Coronary artery (tissue), 2 donors: ENCODE measurements around the gene PLGLB1.
"Not testable (repeated sequence)": the region's sequence is repeated elsewhere in the genome, so short reads cannot be mapped to it uniquely, and the experiment has no call there.

Experiments
- DNase-seq: peaks from one replicate; pipeline ENCODE4 v3.0.0-alpha.2; 2017; ENCODE audit warnings: low spot score
- H3K27ac ChIP-seq, 2 donors: fragments of 200-600 bp; sonication (generic); one replicate each; pipeline ENCODE4 v1.5.1; 2016 to 2019
- H3K4me3 ChIP-seq: fragments of 200-600 bp; sonication (generic); 2 replicates; pipeline ENCODE4 v1.5.1; 2016; ENCODE audit warnings: mild to moderate bottlenecking, moderate library complexity

The PLGLB1 gene

DNA sequence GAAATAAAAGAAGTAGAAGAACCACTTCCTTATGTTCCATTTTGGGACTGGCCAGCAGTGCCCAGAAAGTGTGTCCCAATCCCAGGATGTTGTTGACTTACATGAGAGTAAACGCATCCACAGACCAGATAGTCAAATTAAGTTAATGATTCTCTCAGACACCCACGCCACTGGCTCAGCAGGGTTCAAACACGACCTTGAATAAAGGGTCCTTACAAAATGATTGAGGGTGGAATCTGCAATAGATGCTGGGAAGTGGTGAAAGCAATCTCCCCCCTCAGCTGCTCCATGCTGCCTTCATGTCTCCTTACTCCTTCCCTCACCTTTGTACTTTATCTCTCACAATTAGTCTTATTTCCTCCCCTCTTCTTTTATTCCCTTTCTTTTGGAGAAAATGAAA is at the start of gene PLGLB1:
Gene PLGLB1 (minus strand): TSS at position 101 of the 400 bp plus-strand sequence. CDS start 61 bp downstream, at position 40.
- not testable (repeated sequence) for H3K27ac ChIP-seq, H3K4me3 ChIP-seq, DNase-seq

GRCh38 chr2:87064305-87064704 is 42.7 kb upstream of the PLGLB1 start:
- DNase-seq, H3K4me3 ChIP-seq, H3K27ac ChIP-seq: not testable (repeated sequence)

GRCh38 chr2:87063431-87063830 is 41.8 kb upstream of the PLGLB1 start:
- not testable (repeated sequence) for DNase-seq, H3K27ac ChIP-seq, H3K4me3 ChIP-seq

- not testable (repeated sequence) for H3K4me3 ChIP-seq, DNase-seq, H3K27ac ChIP-seq
Observed at GRCh38 chr2:87061519-87061918, 39.9 kb upstream of the PLGLB1 start.

GRCh38 chr2:87057606-87058005 is 36.0 kb upstream of the PLGLB1 start:
- not testable (repeated sequence) for H3K27ac ChIP-seq, H3K4me3 ChIP-seq, DNase-seq

- H3K4me3 ChIP-seq, DNase-seq, H3K27ac ChIP-seq: not testable (repeated sequence)
Observed at GRCh38 chr2:87056843-87057242, 35.2 kb upstream of the PLGLB1 start.

DNA sequence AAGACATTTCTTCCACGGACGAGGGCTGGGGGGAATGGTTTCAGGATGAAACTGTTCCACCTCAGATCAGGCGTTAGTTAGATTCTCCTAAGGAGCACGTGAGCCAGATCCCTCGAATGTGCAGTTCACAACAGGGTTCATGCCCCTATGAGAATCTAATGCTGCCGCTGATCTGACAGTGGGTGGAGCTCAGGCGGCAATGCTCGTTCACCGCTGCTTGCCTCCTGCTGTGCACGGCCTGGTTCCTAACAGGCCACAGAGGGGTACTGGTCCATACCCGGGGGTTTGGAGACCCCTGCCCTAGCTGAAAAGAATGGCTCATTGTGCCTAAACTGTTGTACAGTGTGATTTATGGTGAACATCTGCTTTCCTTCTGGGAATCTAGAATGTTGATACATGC is 34.8 kb upstream of the PLGLB1 start:
- not testable (repeated sequence) for H3K4me3 ChIP-seq, H3K27ac ChIP-seq, DNase-seq

DNA sequence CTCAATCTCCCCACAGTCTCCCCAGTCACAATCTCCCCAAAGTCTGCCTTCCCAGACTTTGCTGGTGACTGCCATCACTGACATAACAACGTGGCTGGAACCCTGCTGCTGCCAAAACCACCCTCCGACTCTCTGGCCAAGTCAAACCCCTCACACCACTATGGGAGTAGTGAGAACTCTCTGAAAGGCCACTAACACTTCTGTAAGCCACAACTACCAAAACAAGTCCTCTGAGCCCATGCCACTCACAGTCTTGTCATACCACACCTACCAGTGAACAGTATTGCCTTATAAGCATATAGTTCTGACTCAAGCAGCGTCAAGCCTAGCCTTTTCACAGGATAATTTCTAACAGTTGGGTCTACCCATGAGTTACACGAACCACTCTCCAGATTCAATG is 32.7 kb upstream of the PLGLB1 start:
- H3K4me3 ChIP-seq, H3K27ac ChIP-seq, DNase-seq: not testable (repeated sequence)

DNA sequence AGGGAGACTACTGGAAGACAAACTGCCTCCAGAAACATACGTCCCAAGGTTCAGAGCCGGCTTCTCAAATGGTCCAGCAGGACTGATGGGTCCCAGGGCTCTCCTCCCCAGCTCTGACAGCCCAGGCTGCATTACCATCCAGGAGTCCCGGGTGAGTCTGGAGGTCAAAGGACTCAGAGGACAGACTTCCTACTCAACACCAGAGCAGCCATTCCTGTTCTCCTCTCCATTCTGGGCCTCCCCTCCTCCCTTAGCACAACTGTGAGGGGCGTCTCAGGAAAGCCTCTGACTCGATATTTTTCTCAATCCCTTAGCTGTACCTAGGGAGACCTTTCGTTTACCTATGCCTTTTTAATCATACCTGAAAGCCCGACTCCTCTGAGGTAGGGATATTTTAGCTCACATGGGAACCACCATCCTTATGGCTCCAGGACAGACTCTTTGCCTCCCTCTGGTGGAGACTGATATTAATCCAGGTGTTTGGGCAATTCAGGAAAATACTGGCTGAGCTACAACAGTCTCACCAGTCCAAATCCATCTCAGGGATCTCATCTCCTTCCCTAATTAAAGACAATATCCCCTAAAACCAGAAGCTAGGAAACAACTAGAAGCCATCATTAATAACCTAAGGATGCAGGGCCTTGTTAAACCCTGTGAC is 19.8 kb upstream of the PLGLB1 start:
- H3K27ac ChIP-seq, DNase-seq, H3K4me3 ChIP-seq: not testable (repeated sequence)

- DNase-seq, H3K27ac ChIP-seq, H3K4me3 ChIP-seq: not testable (repeated sequence)
Observed at GRCh38 chr2:87028607-87029006, 7.0 kb upstream of the PLGLB1 start.

DNA sequence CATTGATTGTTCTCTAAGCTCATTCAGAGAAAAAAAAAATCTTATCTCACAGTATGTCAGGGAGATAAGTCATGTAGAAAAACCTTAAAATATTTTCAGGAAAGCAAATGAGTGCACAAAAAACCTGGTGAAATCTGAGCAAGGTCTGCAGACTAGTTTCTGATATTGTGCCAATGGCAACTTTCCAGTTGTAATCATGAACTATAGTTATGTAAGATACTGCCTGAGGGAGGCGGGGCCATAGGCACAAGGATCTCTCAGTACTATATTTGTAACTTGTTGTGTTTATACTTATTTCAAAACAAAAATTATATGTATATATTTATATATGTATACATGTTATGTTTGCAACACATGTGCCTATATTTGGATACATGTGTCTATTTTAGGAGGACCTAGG is 5.2 kb upstream of the PLGLB1 start:
- H3K27ac ChIP-seq, DNase-seq: not testable (repeated sequence)

GRCh38 chr2:87025927-87026326 is 4.3 kb upstream of the PLGLB1 start:
- not testable (repeated sequence) for H3K4me3 ChIP-seq, DNase-seq, H3K27ac ChIP-seq

More for the DNA sequence above, 5.2 kb upstream of the PLGLB1 start:
- H3K4me3 ChIP-seq: not testable (repeated sequence)

DNA sequence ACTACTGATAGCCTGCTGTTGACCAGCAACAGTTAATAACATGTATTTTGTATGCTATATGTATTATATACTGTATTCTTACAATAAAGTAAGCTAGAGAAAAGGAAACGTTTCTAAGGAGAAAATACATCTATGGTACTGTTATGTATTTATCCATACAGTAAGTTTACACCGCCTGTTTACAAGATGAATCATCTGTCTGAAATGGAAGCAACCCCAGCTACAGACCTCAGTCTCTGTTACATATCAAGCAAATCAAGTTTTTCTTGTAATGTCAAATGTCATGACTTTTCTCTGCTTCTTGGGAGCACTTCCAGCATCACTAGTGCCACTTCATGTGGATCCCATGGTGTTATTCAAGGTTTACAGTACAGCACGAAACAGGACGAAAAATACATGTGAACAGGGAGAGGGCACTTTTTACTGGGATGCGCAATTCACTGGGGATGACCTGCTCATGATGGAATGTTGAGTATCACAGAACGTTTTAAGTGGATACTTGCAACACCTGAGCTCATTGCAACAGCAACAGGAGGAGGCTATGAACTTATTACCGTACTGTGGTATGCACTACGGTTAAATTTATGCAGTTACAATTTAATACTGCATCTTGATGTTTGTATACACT is 2.5 kb upstream of the PLGLB1 start:
- H3K27ac ChIP-seq, DNase-seq, H3K4me3 ChIP-seq: not testable (repeated sequence)

DNA sequence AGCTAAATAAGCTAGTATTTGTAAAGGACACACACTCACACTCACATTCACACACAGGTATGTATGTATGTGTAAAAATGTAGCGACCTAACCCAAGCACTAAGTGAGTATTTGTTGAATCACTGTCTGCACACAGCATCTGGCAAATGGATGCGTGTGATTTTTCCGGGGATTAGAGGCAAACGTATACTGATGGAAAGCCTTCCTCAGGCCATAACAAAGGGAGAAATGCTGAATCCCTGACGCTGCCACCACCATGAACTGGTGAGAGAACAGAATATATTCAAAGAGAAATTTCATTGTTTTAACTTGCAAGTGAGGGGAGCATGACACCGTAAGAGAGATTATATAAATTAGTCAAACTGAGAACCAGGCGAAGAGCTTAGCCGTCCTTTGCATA is 601 bp downstream of the PLGLB1 start:
- not testable (repeated sequence) for H3K27ac ChIP-seq, H3K4me3 ChIP-seq, DNase-seq

DNA sequence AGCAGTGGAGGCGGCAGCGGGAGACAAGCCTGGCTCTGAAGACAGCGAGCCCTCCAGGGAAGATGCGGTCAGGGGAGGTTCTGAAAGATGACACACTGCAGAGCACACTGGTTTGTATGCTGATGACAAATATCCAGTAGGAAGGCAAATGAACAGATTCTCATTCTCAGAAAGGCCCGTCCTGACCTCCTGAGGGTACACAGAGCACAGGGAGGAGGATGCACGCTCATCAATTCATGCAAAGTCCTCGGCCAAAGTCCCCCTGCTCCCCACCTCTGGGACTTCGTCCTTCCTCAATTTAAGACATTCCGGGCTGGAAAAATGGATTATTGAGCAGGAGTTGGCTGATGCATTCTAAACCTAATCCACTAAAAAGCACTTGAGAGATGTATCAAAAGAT is 2.6 kb downstream of the PLGLB1 start:
- not testable (repeated sequence) for H3K4me3 ChIP-seq, H3K27ac ChIP-seq, DNase-seq

DNA sequence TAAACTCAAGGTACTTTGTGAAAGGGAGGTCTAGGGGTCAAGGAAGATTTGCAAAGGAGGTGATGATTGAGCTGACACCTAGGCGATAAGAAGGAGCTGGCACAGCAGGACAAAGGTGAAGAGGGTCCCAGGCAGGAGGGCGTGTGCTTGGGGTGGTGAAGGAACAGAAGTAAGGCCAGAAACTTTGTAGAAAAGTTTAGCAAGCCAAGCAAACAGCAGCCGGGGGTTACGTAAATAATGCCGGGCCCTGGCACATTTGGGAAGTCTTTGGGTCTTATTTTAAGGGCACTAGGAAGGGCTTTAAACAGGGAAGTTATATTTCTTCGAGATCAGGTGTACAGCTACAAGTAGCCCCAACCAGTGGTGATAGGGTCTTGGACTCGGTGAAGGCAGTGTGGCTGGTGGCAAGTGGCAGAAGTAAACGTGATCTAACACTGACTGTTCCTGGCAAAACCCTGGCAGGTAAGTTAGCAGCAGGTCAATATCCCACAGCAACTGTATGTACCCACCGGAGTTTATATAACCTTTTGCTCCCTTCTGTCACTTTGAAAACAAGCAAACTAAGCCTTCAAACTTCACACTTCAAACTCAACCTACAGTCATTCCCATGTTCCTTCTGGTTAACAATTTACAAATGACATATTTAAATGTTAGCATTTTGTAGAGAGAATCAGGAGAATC is 7.0 kb downstream of the PLGLB1 start:
- not testable (repeated sequence) for DNase-seq, H3K27ac ChIP-seq, H3K4me3 ChIP-seq

- H3K4me3 ChIP-seq, DNase-seq, H3K27ac ChIP-seq: not testable (repeated sequence)
Observed at GRCh38 chr2:87004398-87004797, 17.2 kb downstream of the PLGLB1 start.
